Measurements from ENCODE around the gene MLLT1.
"Not testable (repeated sequence)": the region's sequence is repeated elsewhere in the genome, so short reads cannot be mapped to it uniquely, and the experiment has no call there.

MLLT1 gene

DNA sequence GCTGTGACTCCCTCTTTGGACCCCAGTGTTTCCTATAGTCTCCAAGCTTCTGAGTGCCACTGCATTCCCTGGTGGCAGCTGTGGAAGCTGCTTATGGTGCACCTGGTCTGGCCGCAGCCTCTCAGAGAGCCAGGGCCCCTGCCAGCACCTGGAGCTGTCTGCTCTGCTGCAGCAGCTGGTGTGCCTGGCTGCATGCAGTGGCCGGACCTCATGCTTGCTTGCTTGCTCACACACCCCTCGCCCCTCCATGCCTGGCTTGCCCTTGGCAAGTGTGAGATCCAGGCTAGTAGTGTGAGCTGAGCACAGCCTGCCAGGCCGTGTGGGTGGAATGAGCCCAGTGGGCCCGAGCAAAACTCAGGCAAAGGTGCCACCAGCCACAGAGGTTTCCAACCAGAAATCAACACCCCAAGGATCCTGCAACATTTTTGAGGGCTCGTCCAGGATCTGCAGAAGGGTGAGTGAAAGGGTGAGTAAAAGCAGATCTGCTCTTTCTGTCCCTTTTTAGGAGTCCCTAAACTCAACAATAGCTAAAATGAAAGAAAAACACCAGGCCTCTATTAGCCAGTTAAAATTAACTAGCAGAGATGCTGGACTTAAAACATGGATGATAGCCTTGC is 7.6 kb upstream of the MLLT1 start:
- Mint-ChIP-seq H3K36me3 (peaks cover 4% of the 10 kb centered on the region), H3K4me1 (no peaks in the 10 kb centered on the region), H3K27ac (no peak overlapping the region), H3K4me3 (no peak overlapping the region), H3K27me3 (no peaks in the 10 kb centered on the region), H3K9me3 (peaks cover 15% of the 10 kb centered on the region)
- DNase-seq (ENCODE audit: low spot score in 2 of 2) = no peak
- no peak for ATAC-seq (ENCODE audit: low read depth)

DNA sequence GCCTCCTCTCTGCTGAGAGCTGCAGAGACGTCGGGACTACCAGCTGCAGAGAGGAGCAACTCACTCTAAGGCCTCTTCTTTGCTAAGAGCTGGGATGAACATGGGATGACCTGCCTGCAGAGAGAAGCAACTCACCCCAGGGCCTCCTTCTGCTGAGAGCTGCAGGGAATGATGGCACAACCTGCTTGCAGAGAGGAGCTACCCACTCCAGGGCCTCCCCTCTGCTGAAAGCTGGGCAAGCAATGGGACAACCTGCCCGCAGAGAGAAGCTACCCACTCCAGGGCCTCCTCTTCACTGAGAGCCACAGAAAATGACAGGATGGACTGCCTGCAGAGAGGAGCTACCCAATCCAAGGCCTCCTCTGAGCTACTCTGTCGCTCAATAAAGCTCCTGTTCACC is 6.9 kb upstream of the MLLT1 start:
- ATAC-seq (ENCODE audit: low read depth) = no peak
- H3K4me1 Mint-ChIP-seq = no peaks in the 10 kb centered on the region
- no peak overlapping the region for H3K4me3 Mint-ChIP-seq
- no peaks in the 10 kb centered on the region for H3K27me3 Mint-ChIP-seq
- no peak for DNase-seq (ENCODE audit: low spot score in 2 of 2)
- H3K27ac Mint-ChIP-seq = no peak overlapping the region
- peaks cover 4% of the 10 kb centered on the region for H3K36me3 Mint-ChIP-seq
- peaks cover 12% of the 10 kb centered on the region for H3K9me3 Mint-ChIP-seq

DNA sequence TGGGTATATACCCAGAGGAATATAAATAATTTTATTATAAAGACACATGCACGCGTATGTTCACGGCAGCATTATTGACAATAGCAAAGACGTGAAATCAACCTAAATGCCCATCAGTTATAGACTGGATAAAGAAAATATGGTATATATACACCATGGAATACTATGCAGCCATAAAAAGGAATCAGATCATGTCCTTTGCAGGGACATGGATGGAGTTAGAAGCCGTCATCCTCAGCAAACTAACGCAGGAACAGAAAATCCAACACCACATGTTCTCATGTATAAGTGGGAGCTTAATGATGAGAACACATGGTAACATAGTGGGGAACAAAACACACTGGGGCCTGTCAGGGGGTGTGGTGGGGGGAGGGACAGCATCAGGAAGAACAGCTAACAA is 2.6 kb upstream of the MLLT1 start:
- H3K4me3 Mint-ChIP-seq; DNase-seq (ENCODE audit: low spot score in 2 of 2); H3K9me3 Mint-ChIP-seq; H3K27me3 Mint-ChIP-seq; H3K36me3 Mint-ChIP-seq; ATAC-seq (ENCODE audit: low read depth); H3K27ac Mint-ChIP-seq: not testable (repeated sequence)
- peaks cover 18% of the 10 kb centered on the region for H3K4me1 Mint-ChIP-seq

- Mint-ChIP-seq H3K9me3 (no peaks in the 10 kb centered on the region), H3K4me3 (peak overlapping the region; percentile 60), H3K27ac (no peak overlapping the region), H3K36me3 (peaks cover 2% of the 10 kb centered on the region), H3K4me1 (peaks cover 32% of the 10 kb centered on the region), H3K27me3 (no peaks in the 10 kb centered on the region)
- ATAC-seq (ENCODE audit: low read depth) (peak; percentile 40), DNase-seq (ENCODE audit: low spot score in 2 of 2) (no peak)
Observed at GRCh38 chr19:6279620-6279930, 200 bp downstream of the MLLT1 start.

DNA sequence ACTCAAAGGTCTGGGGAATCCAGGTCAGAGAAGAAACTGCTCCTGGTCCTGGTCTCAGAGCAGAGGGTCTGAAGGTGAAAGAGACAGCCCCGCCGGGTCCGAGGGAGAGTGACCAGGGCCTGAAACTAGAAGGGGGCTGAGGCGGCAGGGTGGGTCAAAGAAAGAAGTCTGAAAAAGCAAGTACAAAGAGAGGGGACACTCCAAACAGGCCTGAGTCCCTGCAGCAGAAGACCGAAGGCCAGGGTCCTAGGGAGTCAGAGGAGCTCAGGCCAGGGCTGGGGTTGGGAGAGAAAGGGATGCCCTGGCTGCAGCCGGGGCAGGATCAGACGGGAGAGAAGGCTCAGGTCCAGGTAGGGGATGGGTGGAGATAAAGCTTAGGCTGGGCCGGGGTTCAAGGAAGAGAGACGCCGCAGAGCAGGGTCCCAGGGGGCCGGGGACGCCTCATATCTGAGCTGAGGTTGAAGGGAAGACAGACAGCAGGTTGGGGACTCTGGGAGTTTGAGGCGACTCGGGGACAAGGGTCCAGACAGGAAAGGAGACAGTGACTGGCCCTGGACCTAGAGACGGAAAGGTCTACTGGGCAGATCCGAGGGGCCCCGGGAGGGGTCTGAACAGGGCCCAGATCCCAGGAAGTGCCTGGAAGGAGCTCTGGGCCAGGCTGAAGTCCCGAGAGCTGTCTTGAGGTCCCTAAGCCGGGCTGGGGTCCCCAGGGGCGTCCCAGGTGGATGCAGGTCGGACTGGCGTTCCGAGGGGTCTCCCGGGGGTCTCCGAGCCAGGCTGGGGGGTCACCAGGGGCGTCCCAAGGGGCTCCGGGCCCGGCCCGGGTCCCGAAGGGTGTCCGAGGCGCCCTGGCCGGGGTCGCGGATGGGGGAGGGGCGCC is 795 bp downstream of the MLLT1 start:
- peaks cover 32% of the 10 kb centered on the region for H3K4me1 Mint-ChIP-seq
- peak overlapping the region; percentile 90 for H3K4me3 Mint-ChIP-seq
- ATAC-seq (ENCODE audit: low read depth) (no peak), DNase-seq (ENCODE audit: low spot score in 2 of 2) (peak; percentile 17 to 33)
- H3K36me3 Mint-ChIP-seq = peaks cover 2% of the 10 kb centered on the region
- H3K27me3 Mint-ChIP-seq = no peaks in the 10 kb centered on the region
- H3K9me3 Mint-ChIP-seq = no peaks in the 10 kb centered on the region
- peak overlapping the region; percentile 88 for H3K27ac Mint-ChIP-seq

GRCh38 chr19:6278051-6278450 is 1.7 kb downstream of the MLLT1 start:
- Mint-ChIP-seq H3K27ac (peak overlapping the region; percentile 88), H3K36me3 (peaks cover 2% of the 10 kb centered on the region), H3K27me3 (no peaks in the 10 kb centered on the region), H3K9me3 (no peaks in the 10 kb centered on the region), H3K4me3 (peak overlapping the region; percentile 90), H3K4me1 (peaks cover 32% of the 10 kb centered on the region)
- DNase-seq (ENCODE audit: low spot score in 2 of 2) = no peak
- no peak for ATAC-seq (ENCODE audit: low read depth)

DNA sequence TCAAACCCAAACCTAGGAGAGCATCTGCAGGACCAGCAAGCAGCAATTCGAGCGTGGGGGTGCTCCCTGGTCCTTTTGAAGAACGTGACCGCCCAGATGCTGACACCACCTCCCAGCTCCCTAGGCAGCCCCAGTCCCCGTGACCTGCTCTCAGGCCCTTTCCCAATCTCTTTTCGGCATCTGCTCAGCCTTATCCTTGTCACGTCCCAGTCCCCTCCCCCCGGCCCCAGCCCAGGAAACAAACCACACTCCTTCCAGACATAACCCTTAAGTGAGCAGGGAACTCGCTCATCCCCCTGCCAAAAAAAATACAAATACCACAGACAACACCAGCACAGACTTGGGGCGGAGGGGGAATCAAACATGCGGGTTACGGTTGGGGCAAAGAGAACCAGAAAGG is 3.3 kb downstream of the MLLT1 start:
- H3K9me3 Mint-ChIP-seq = no peaks in the 10 kb centered on the region
- ATAC-seq (ENCODE audit: low read depth) (no peak), DNase-seq (ENCODE audit: low spot score in 2 of 2) (no peak)
- H3K4me3 Mint-ChIP-seq = no peak overlapping the region
- no peak overlapping the region for H3K27ac Mint-ChIP-seq
- peaks cover 41% of the 10 kb centered on the region for H3K4me1 Mint-ChIP-seq
- H3K27me3 Mint-ChIP-seq = no peaks in the 10 kb centered on the region
- H3K36me3 Mint-ChIP-seq = peaks cover 2% of the 10 kb centered on the region

- ATAC-seq (ENCODE audit: low read depth) = no peak
- DNase-seq (ENCODE audit: low spot score in 2 of 2) = no peak
- H3K9me3 Mint-ChIP-seq = no peaks in the 10 kb centered on the region
- H3K4me3 Mint-ChIP-seq = no peak overlapping the region
- H3K36me3 Mint-ChIP-seq = peaks cover 9% of the 10 kb centered on the region
- H3K4me1 Mint-ChIP-seq = peaks cover 45% of the 10 kb centered on the region
- no peaks in the 10 kb centered on the region for H3K27me3 Mint-ChIP-seq
- no peak overlapping the region for H3K27ac Mint-ChIP-seq
Observed at GRCh38 chr19:6275170-6275744, 4.5 kb downstream of the MLLT1 start.

GRCh38 chr19:6274756-6275155 is 5.0 kb downstream of the MLLT1 start:
- Mint-ChIP-seq H3K36me3 (peaks cover 14% of the 10 kb centered on the region), H3K27ac (no peak overlapping the region), H3K4me3 (no peak overlapping the region), H3K4me1 (peaks cover 45% of the 10 kb centered on the region), H3K27me3 (no peaks in the 10 kb centered on the region), H3K9me3 (no peaks in the 10 kb centered on the region)
- ATAC-seq (ENCODE audit: low read depth) (no peak), DNase-seq (ENCODE audit: low spot score in 2 of 2) (no peak)

DNA sequence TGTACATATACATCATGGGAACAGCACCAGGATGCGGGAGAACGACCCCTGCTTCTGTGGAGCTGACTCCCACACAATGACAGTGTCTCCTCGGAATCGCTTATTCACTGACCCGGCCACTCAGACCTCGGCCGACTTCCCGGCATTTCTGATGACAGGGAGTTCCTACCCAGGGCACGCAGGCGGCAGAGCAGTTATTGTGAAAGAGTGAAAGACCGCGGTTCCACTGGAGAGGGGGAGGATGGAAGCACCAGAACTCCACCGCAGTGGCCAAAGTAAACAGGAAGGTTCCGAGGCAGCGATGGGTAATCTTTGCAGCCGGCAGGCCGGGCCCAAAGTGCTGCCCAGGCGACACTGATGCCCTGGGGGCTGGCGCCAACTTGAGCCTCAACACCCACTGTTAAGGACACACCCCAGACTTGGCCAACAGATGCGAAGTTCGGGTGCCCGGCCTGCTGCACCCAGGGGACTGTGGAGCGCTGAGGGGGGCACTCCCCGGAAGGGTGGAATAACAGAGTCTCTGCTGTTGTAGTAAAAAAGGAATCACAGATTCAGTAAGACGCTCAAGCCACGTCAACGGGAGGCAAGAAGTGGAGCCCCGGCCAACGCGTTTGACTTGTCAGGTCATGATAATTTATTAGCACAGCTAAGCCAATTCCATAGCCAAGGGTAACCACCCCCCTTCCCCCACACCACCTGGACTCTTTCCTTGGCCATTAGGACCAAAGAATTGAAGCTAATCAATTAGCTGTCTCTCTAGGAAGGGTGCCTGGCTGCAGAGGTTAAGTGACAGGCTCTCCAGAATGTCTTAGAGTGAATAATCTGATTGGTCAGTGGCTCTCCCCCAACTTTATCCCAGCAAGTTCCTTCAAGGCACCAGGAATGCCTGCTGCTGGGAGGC is 5.8 kb downstream of the MLLT1 start:
- no peaks in the 10 kb centered on the region for H3K27me3 Mint-ChIP-seq
- no peak overlapping the region for H3K4me3 Mint-ChIP-seq
- DNase-seq (ENCODE audit: low spot score in 2 of 2) (no peak), ATAC-seq (ENCODE audit: low read depth) (no peak)
- peaks cover 16% of the 10 kb centered on the region for H3K36me3 Mint-ChIP-seq
- peaks cover 43% of the 10 kb centered on the region for H3K4me1 Mint-ChIP-seq
- no peak overlapping the region for H3K27ac Mint-ChIP-seq
- no peaks in the 10 kb centered on the region for H3K9me3 Mint-ChIP-seq

GRCh38 chr19:6272913-6273600 is 6.7 kb downstream of the MLLT1 start:
- Mint-ChIP-seq H3K9me3 (no peaks in the 10 kb centered on the region), H3K27ac (no peak overlapping the region), H3K27me3 (no peaks in the 10 kb centered on the region), H3K36me3 (peaks cover 20% of the 10 kb centered on the region), H3K4me1 (peaks cover 34% of the 10 kb centered on the region), H3K4me3 (no peak overlapping the region)
- ATAC-seq (ENCODE audit: low read depth) (no peak), DNase-seq (ENCODE audit: low spot score in 2 of 2) (no peak)

DNA sequence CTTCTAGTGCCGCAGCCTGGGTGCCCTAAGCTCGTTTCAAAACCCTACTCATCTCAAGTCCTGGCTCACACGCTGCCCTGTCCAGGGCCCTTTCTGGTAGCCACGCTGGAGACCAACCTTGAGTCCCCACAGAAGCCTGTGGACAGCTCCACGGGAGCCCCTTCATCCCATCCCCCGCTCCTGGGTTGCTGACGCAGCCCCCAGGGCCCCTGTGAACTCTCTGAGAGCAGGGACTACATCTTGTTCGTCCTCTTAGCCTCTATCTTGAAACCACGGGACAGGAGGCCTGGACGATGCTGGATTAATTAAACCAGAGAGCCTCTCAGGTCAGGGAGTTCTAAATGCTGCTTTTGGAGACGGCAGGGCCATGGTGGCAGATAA is 7.4 kb downstream of the MLLT1 start:
- Mint-ChIP-seq H3K4me3 (no peak overlapping the region), H3K9me3 (no peaks in the 10 kb centered on the region), H3K36me3 (peaks cover 20% of the 10 kb centered on the region), H3K27me3 (no peaks in the 10 kb centered on the region), H3K27ac (no peak overlapping the region), H3K4me1 (peaks cover 27% of the 10 kb centered on the region)
- ATAC-seq (ENCODE audit: low read depth) = no peak
- no peak for DNase-seq (ENCODE audit: low spot score in 2 of 2)

DNA sequence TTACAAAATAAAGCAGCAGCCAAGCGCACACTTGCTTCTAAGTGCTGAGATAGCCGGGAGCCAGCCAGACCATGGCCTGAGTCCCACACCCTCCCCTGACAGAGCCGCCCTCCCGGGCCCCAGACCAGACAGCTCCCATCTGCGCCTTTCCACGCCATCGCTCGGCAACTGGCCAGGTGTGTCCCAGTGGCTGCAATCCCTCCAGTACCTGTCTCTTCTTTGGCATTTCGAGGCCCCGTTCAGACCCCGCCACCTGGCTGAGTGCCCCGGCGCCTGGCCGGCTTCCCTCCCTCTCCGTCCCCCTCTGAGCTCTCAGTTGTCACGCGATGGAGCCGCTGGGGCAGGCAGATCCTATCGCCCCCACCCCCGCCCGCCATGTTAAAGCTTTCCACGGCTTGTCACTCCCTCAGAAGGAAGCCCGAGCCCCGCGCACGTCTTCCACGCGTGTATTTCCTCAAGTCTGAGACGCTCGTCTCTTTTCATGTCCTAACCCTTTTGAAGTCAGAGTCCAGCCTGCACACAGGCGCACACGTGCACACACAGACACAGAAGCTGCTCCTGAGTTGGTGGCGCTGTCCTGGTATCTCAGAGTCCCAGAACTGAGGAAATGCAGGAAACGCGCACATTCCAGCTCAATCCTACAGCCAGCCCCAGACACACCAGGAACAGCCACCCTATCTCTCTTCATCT is 7.9 kb downstream of the MLLT1 start:
- no peak for ATAC-seq (ENCODE audit: low read depth)
- Mint-ChIP-seq H3K36me3 (peaks cover 22% of the 10 kb centered on the region), H3K27ac (no peak overlapping the region), H3K4me3 (no peak overlapping the region), H3K4me1 (peaks cover 23% of the 10 kb centered on the region), H3K9me3 (no peaks in the 10 kb centered on the region), H3K27me3 (no peaks in the 10 kb centered on the region)
- DNase-seq (ENCODE audit: low spot score in 2 of 2) = no peak
